COLO829 (cell line): ENCODE data around the gene ADAMTS2.

Experiments
- DNase-seq: peaks from one replicate; pipeline ENCODE4 v3.0.0; 2012; ENCODE audit warnings: low spot score

Gene ADAMTS2

GRCh38 chr5:179160584-179160983 is 184.7 kb downstream of the ADAMTS2 start:
- peak; percentile 2 for DNase-seq

GRCh38 chr5:179158556-179158955 is 186.7 kb downstream of the ADAMTS2 start:
- DNase-seq: no peak

- no peak for DNase-seq
These were observed 190.0 kb downstream of the ADAMTS2 start for GRCh38 chr5:179154991-179155955.

GRCh38 chr5:179154346-179154990 is 190.8 kb downstream of the ADAMTS2 start:
- no peak for DNase-seq

GRCh38 chr5:179153921-179154345 is 191.3 kb downstream of the ADAMTS2 start:
- DNase-seq: no peak

GRCh38 chr5:179153341-179153901 is 191.8 kb downstream of the ADAMTS2 start:
- DNase-seq: no peak

- DNase-seq: no peak
These were observed 192.3 kb downstream of the ADAMTS2 start for GRCh38 chr5:179152941-179153340.

GRCh38 chr5:179152144-179152895 is 192.9 kb downstream of the ADAMTS2 start:
- no peak for DNase-seq

GRCh38 chr5:179151286-179152118 is 193.8 kb downstream of the ADAMTS2 start:
- DNase-seq: no peak

GRCh38 chr5:179150011-179150410 is 195.2 kb downstream of the ADAMTS2 start:
- no peak for DNase-seq

GRCh38 chr5:179149278-179149677 is 196.0 kb downstream of the ADAMTS2 start:
- no peak for DNase-seq

GRCh38 chr5:179148703-179149170 is 196.5 kb downstream of the ADAMTS2 start:
- DNase-seq: no peak

- no peak for DNase-seq
These were observed 197.1 kb downstream of the ADAMTS2 start for GRCh38 chr5:179147991-179148702.

GRCh38 chr5:179146277-179146676 is 199.0 kb downstream of the ADAMTS2 start:
- DNase-seq: no peak

GRCh38 chr5:179143446-179143845 is 201.8 kb downstream of the ADAMTS2 start:
- no peak for DNase-seq

- DNase-seq: no peak
These were observed 202.6 kb downstream of the ADAMTS2 start for GRCh38 chr5:179142434-179143198.

GRCh38 chr5:179141867-179142266 is 203.4 kb downstream of the ADAMTS2 start:
- no peak for DNase-seq

GRCh38 chr5:179140293-179140692 is 205.0 kb downstream of the ADAMTS2 start:
- no peak for DNase-seq

- no peak for DNase-seq
These were observed 205.4 kb downstream of the ADAMTS2 start for GRCh38 chr5:179139936-179140235.
